HL-60 (cell line): ENCODE measurements around the gene POU2AF3.

Experiments used
- CTCF ChIP-seq: IDR thresholded peaks from one replicate; pipeline ENCODE4 v1.5.1; 2011; ENCODE audit warnings: low read length, control low read depth, inconsistent platforms; ENCODE audit not compliant: insufficient read depth
- GABPA ChIP-seq: IDR thresholded peaks from 2 replicates; pipeline ENCODE4 v1.6.1; 2012; ENCODE audit warnings: low read depth
- POLR2AphosphoS5 ChIP-seq: IDR thresholded peaks from 2 replicates; pipeline ENCODE4 v1.6.1; 2012; ENCODE audit warnings: low read depth
- REST ChIP-seq: IDR thresholded peaks from 2 replicates; pipeline ENCODE4 v1.6.1; 2012; ENCODE audit warnings: low read depth; ENCODE audit not compliant: insufficient replicate concordance
- SPI1 ChIP-seq: IDR thresholded peaks from 2 replicates; pipeline ENCODE4 v1.6.1; 2012; ENCODE audit warnings: low read depth, mild to moderate bottlenecking, borderline replicate concordance

GRCh38 chr11:111259896-111260295 is 38.5 kb upstream of the POU2AF3 start:
- TF ChIP-seq CTCF (no peak), REST (no peak), POLR2AphosphoS5 (no peak), GABPA (no peak), SPI1 (no peak)
